Gastroesophageal sphincter (tissue), 4 donors: ENCODE results near the gene GALK2. TPM values are rescaled to one million over a fixed set of nuclear protein-coding genes. Genes with fewer than 3 reads are reported as not detected.

Source experiments
- ATAC-seq: fragments of 150-250 bp; one replicate; pipeline ENCODE4 v1.9.1; 2016; ENCODE audit warnings: mild to moderate bottlenecking, moderate library complexity
- H3K27ac ChIP-seq, 4 donors: fragments of 200-600 bp; sonication (generic) in 3 of 4; 1 replicate in 3 of 4; 2 replicates in 1 of 4; pipeline ENCODE4 v1.5.1; 2016 to 2019
- H3K27me3 ChIP-seq: fragments of 200-600 bp; sonication (generic); one replicate; pipeline ENCODE4 v1.5.1; 2019
- H3K36me3 ChIP-seq, 2 donors: fragments of 200-600 bp; sonication (generic); one replicate each; pipeline ENCODE4 v1.5.1; 2019; ENCODE audit warnings: control low read depth in 1 of 2
- H3K4me1 ChIP-seq, 3 donors: fragments of 200-600 bp; sonication (generic); 1 replicate in 2 of 3; 2 replicates in 1 of 3; pipeline ENCODE4 v1.5.1; 2016 to 2019; ENCODE audit warnings: control low read depth in 2 of 3
- H3K4me3 ChIP-seq, 2 donors: fragments of 200-600 bp; sonication (generic); one replicate each; pipeline ENCODE4 v1.5.1; 2019; ENCODE audit warnings: mild to moderate bottlenecking in 1 of 2, moderate library complexity in 1 of 2
- H3K9me3 ChIP-seq, 3 donors: fragments of 200-600 bp; sonication (generic); one replicate each; pipeline ENCODE4 v1.5.1; 2017 to 2019; ENCODE audit warnings: control low read depth in 2 of 3
- EP300 ChIP-seq: sonication (generic); formaldehyde crosslinking; IDR thresholded peaks from one replicate; pipeline ENCODE4 v1.6.1; 2017; ENCODE audit warnings: antibody characterized with exemption, mild to moderate bottlenecking
- POLR2A ChIP-seq, 2 donors: fragments of 450-650 bp; IDR thresholded peaks; one replicate each; pipeline ENCODE4 v1.6.1; 2017; ENCODE audit warnings: antibody characterized with exemption in 2 of 2, mild to moderate bottlenecking in 2 of 2, moderate library complexity in 1 of 2
- POLR2AphosphoS5 ChIP-seq: sonication (generic); formaldehyde crosslinking; IDR thresholded peaks from one replicate; pipeline ENCODE4 v1.6.1; 2017; ENCODE audit warnings: antibody characterized with exemption
- WGBS, 2 donors: methylation state at CpG; one replicate each; pipeline ENCODE4 v1.1.5; 2018; ENCODE audit warnings: low coverage in 1 of 2; 5-methylcytosine and 5-hydroxymethylcytosine counted together
- total RNA-seq, 4 donors: library from RNA; depleted of rRNA; stranded (reverse); fragments of >200 nt; gene quantifications; one replicate each; pipeline ENCODE4 v1.1.0, GENCODE V29; 2016
- TF ChIP-seq, protein P1 (sequence below), 4 experiments: fragments of 200-600 bp in 2 of 4; fragments of 450-650 bp in 2 of 4; sonication (generic) in 1 of 4; IDR thresholded peaks; one replicate each; pipeline ENCODE4 v1.5.1; 2017 to 2019; ENCODE audit warnings: antibody characterized with exemption in 4 of 4, mild to moderate bottlenecking in 2 of 4, moderate library complexity in 2 of 4

GALK2 gene
- total RNA-seq, 4 donors from 2014 or later, result 30.0 to 54.8 (median 43.8) TPM

DNA sequence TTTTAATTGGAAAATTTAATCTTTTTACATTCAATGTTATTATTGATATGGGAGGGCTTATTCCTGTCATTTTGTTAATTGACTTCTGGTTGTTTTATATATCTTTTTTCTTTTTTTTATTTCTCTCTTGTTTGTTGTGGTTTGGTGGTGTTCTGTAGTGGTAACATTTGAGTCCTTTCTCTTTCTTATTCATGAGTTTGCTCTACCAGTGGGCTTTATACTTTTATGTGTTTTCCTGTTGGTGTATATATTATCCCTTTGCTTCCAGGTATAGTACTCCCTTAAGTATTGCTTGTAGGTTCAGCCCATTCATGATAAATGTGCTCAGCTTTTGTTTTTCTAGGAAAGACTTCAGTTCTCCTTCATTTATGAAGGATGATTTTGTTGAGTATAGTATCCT lies 57.6 kb downstream of the GALK2 start:
- no peak overlapping the region for H3K4me3 ChIP-seq
- ATAC-seq, result no peak
- TF ChIP-seq, protein P1, sequence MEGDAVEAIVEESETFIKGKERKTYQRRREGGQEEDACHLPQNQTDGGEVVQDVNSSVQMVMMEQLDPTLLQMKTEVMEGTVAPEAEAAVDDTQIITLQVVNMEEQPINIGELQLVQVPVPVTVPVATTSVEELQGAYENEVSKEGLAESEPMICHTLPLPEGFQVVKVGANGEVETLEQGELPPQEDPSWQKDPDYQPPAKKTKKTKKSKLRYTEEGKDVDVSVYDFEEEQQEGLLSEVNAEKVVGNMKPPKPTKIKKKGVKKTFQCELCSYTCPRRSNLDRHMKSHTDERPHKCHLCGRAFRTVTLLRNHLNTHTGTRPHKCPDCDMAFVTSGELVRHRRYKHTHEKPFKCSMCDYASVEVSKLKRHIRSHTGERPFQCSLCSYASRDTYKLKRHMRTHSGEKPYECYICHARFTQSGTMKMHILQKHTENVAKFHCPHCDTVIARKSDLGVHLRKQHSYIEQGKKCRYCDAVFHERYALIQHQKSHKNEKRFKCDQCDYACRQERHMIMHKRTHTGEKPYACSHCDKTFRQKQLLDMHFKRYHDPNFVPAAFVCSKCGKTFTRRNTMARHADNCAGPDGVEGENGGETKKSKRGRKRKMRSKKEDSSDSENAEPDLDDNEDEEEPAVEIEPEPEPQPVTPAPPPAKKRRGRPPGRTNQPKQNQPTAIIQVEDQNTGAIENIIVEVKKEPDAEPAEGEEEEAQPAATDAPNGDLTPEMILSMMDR (IDR thresholded peaks at IDR 0.05), result no peak
- TF ChIP-seq POLR2AphosphoS5, result no peak
- TF ChIP-seq POLR2A (IDR thresholded peaks at IDR 0.05), result no peak
- TF ChIP-seq EP300, result no peak
- peaks cover 0 to 21% of the 10 kb centered on the region in 2 donors for H3K36me3 ChIP-seq
- H3K27ac ChIP-seq, result no peak overlapping the region
- no peaks in the 10 kb centered on the region for H3K27me3 ChIP-seq
- no peaks in the 10 kb centered on the region for H3K4me1 ChIP-seq
- H3K9me3 ChIP-seq, result peaks cover 0 to 13% (median 0%) of the 10 kb centered on the region in 3 donors

DNA sequence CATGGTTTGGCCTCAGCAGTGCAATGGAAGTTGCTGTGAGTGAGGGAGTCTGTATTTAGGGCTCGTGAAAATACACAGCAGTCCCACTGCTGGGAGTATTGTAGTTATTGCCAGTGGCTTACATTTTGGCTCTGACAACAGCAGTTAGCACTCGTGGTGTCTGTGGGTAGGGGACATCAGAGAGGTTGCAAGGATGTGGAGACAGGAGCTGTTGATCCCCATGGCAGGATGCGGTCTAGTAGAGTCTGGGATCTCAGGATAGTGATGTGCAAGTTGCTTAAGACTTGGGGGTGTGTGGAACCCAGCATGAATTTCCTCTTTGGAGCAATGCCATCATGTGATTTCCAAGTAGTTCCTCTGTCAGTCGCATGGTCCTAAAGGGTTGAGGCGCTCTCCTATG lies 59.9 kb downstream of the GALK2 start:
- no peak for ATAC-seq
- Histone ChIP-seq H3K36me3 (peaks cover 0 to 21% of the 10 kb centered on the region in 2 donors), H3K27ac (no peak overlapping the region), H3K4me1 (no peaks in the 10 kb centered on the region), H3K4me3 (no peak overlapping the region), H3K27me3 (no peaks in the 10 kb centered on the region), H3K9me3 (peaks cover 0 to 7% (median 0%) of the 10 kb centered on the region in 3 donors)
- 94 to 98% methylated on average over 3 to 5 of the region's 5 CpGs for WGBS, 2 donors
- TF ChIP-seq EP300, result no peak

DNA sequence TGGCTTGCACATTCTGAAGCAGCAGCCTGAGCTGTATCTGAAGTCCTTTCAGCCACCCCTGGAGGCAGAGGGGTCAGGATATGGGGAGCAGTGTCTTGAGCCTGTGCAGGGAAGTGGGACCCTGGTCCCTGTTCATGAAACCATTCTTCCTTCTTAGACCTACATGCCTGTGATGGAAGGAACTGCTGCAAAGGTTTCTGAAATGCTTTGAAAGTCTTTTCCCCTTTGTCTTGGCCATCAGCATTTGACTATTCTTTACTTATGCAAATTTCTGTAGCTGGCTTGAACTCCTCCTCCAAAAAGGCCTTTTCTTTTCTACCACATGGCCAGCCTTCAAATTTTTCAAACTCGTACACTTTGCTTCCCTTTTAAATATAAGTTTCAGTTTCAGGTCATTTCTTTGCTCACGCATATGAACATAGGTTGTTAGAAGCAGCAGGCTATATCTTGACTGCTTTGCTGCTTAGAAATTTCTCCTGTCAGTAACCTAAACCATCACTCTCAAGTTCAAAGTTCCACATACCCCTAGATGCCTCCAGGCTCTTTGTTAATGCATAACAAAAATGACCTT lies 62.3 kb downstream of the GALK2 start:
- no peaks in the 10 kb centered on the region for H3K27me3 ChIP-seq
- peaks cover 0 to 9% of the 10 kb centered on the region in 2 donors for H3K36me3 ChIP-seq
- WGBS, 2 donors, result 79 to 83% methylated on average over 2 of the region's 2 CpGs
- no peak for ATAC-seq
- H3K4me3 ChIP-seq, result no peak overlapping the region
- no peak for TF ChIP-seq POLR2A (IDR thresholded peaks at IDR 0.05)
- TF ChIP-seq EP300, result no peak
- no peak for TF ChIP-seq POLR2AphosphoS5
- TF ChIP-seq, protein P1 (IDR thresholded peaks at IDR 0.05), result no peak
- no peak overlapping the region for H3K27ac ChIP-seq
- peaks cover 0 to 7% (median 0%) of the 10 kb centered on the region in 3 donors for H3K9me3 ChIP-seq
- H3K4me1 ChIP-seq, result peaks cover 2 to 22% (median 9%) of the 10 kb centered on the region in 3 donors

DNA sequence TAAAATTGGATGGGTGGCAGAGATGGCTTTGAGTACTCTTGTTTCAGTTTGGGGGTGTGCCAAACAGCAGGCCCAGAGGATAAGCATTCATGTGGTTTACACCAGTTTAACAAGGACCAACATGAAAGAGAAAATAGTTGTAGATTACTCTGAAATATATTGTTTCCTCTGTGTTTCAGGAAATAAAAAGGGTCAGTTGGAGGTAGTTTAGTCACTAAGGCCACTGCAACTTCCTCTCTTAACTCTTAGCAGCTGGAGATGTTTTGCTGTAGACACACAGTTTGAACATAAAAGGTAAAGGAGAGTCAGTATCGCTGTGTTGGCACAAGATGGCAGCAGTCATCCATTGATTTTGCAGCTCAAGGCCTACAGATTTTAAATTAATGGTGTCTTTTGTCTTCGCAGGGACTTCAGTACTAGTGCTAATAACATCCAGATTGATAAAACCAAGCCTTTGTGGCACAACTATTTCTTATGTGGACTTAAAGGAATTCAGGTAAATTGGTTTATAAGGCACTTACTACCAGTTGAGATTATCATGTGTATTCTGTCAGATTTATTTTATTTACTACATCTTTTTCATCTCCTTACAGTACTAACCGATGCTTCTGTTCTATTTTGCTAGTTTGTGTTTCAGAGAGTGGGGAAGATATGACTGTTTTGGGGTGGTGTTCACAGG lies 65.5 kb downstream of the GALK2 start:
- WGBS, 2 donors, result 19 to 24% methylated on average over 3 of the region's 3 CpGs
- Histone ChIP-seq H3K27me3 (no peaks in the 10 kb centered on the region), H3K4me1 (peaks cover 15 to 54% (median 18%) of the 10 kb centered on the region in 3 donors), H3K4me3 (no peak overlapping the region), H3K36me3 (peaks cover 0 to 9% of the 10 kb centered on the region in 2 donors), H3K9me3 (no peaks in the 10 kb centered on the region), H3K27ac (peak overlapping the region; percentile 61 to 77 (median 64))
- TF ChIP-seq POLR2A (IDR thresholded peaks at IDR 0.05), result no peak
- TF ChIP-seq, protein P1 (IDR thresholded peaks at IDR 0.05), result peak; percentile 55 to 84 (median 76)
- peak; percentile 69 for ATAC-seq

DNA sequence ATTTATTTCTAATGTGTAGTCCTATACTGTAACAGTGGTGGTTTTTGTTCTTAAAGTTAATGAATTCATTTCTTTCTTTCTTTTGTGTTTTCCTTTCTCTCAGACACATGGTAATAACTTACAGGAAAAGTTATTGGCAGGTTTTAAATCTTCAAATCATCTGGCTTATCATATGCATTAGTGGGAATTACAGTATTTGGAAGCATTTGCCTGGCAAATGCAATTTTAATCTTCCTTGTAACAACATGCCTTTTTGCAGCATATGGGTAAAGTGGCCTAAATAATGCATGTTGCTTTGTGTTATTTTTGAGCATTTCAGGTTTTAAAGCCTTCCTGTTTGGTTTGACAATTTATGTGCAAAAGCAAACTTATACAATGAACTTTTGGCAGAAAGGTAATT lies 66.8 kb downstream of the GALK2 start:
- H3K27me3 ChIP-seq, result no peaks in the 10 kb centered on the region
- peaks cover 15 to 65% (median 20%) of the 10 kb centered on the region in 3 donors for H3K4me1 ChIP-seq
- peak overlapping the region in 3 of 4 donors; percentile 18 to 77 (median 76) for H3K27ac ChIP-seq
- no peaks in the 10 kb centered on the region for H3K9me3 ChIP-seq
- no peak for TF ChIP-seq EP300
- no peak for TF ChIP-seq POLR2AphosphoS5
- no peak for TF ChIP-seq POLR2A (IDR thresholded peaks at IDR 0.05)
- TF ChIP-seq, protein P1 (IDR thresholded peaks at IDR 0.05), result no peak
- no peak for ATAC-seq
- peaks cover 0 to 3% of the 10 kb centered on the region in 2 donors for H3K36me3 ChIP-seq
- no peak overlapping the region for H3K4me3 ChIP-seq
